Measurements from ENCODE around the gene PTPRM. TPM values are rescaled to one million over a fixed set of nuclear protein-coding genes. Genes with fewer than 3 reads are reported as not detected.

PTPRM gene
- total and polyA plus RNA-seq, 2 donors (not counting 3 experiments of a cell fraction or from before 2014, with no cell fraction given) = 37.4 to 43.7 TPM

DNA sequence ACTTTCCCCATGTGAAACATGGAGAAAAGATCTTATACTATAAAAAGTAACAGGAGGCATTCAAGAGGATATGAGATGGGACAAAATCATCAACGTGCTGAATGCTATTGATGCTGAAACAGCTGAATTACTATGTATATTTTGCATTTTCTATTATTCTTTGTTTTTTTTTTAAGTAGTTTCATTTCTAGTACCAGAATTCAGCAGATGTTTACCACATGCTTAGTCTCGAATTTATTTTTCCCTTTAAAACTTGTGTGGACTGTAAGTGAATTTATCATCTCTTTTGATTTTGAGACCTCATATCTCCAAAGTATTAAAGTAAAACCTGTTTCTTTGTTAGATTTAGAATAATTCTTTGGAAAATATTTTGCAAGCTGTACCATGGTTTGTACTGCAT is 205.8 kb downstream of the PTPRM start:
- dilution Hi-C loops (cut with MboI; ENCODE audit: extremely low pct_ligation_motif_present, low sequenced_read_pairs) = no loop called here
- Histone ChIP-seq H3K4me2 (ENCODE audit: insufficient read depth, low read length) (no peak overlapping the region), H3K79me2 (ENCODE audit: control insufficient read depth, insufficient read depth, low read length) (no peaks in the 10 kb centered on the region), H2AFZ (ENCODE audit: low read depth, low read length) (no peak overlapping the region), H3K9ac (replicated peaks; ENCODE audit: extremely low read depth, insufficient read depth, low read length) (no peak overlapping the region), H3K36me3 (ENCODE audit: control insufficient read depth in 2 of 2, extremely low read depth in 1 of 2, insufficient read depth in 2 of 2, low read length in 2 of 2) (no peaks in the 10 kb centered on the region), H4K20me1 (replicated peaks; ENCODE audit: control insufficient read depth, extremely low read depth, insufficient read depth, low read length) (no peaks in the 10 kb centered on the region), H3K4me1 (ENCODE audit: control insufficient read depth, extremely low read depth, insufficient read depth, low read length) (no peaks in the 10 kb centered on the region), H3K27ac (ENCODE audit: insufficient read depth, low read depth, low read length) (no peak overlapping the region), H3K4me3 (replicated peaks in 1 of 3; ENCODE audit: insufficient read depth in 1 of 3, low read depth in 1 of 3, low read length in 3 of 3) (no peak overlapping the region), H3K9me3 (replicated peaks; ENCODE audit: control insufficient read depth, insufficient read depth, low read length) (no peaks in the 10 kb centered on the region), H3K27me3 (ENCODE audit: control insufficient read depth in 2 of 2, insufficient read depth in 2 of 2, low read length in 2 of 2) (no peaks in the 10 kb centered on the region), H3K9me1 (replicated peaks; ENCODE audit: control insufficient read depth, extremely low read depth, insufficient read depth, low read length) (no peaks in the 10 kb centered on the region)
- BruUV-seq (replicated peaks) = no TSS peak
- TF ChIP-seq POLR2AphosphoS5 (IDR thresholded peaks at IDR 0.05; ENCODE audit: insufficient read depth, low read depth, low read length) (no peak), GATA2 (IDR thresholded peaks at IDR 0.05; ENCODE audit: insufficient read depth, insufficient read length, low read depth, low read length) (no peak), CTCF (IDR thresholded peaks at IDR 0.05; ENCODE audit: extremely low read depth in 1 of 2, insufficient read depth in 1 of 2, low read depth in 1 of 2, low read length in 2 of 2) (no peak), POLR2A (IDR thresholded peaks at IDR 0.05; ENCODE audit: low read depth, low read length) (no peak), JUN (IDR thresholded peaks at IDR 0.05; ENCODE audit: borderline replicate concordance, insufficient read depth, insufficient read length, low read depth) (no peak), EZH2 (IDR thresholded peaks at IDR 0.05; ENCODE audit: borderline replicate concordance, low read depth, low read length, severe bottlenecking) (no peak), MYC (IDR thresholded peaks at IDR 0.05; ENCODE audit: low read depth, low read length) (no peak), FOS (IDR thresholded peaks at IDR 0.05; ENCODE audit: borderline replicate concordance, insufficient read depth, low read length) (no peak)
- TF ChIP-seq, protein P1, sequence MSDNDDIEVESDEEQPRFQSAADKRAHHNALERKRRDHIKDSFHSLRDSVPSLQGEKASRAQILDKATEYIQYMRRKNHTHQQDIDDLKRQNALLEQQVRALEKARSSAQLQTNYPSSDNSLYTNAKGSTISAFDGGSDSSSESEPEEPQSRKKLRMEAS (IDR thresholded peaks at IDR 0.05; ENCODE audit: insufficient read depth, insufficient read length) = no peak
- DNase-seq (ENCODE audit: low read depth, low spot score) (no peak), FAIRE-seq (no peak)
- CTCF ChIA-PET = no interaction called here
- intact Hi-C loops (cut with micrococcal nuclease) = no loop called here
- POLR2A ChIA-PET = no interaction called here

All from endothelial cell of umbilical vein (primary cell).